Kidney epithelial cell (primary cell): ENCODE results near the gene SLC22A2. TPM values are rescaled to one million over a fixed set of nuclear protein-coding genes. Genes with fewer than 3 reads are reported as not detected.

Experiments
- DNase-seq: peaks from one replicate; pipeline ENCODE4 v3.0.0-alpha.2; 2010; ENCODE audit warnings: low read depth
- H3K27me3 ChIP-seq: 2 replicates; pipeline ENCODE4 v1.6.0; 2011; ENCODE audit warnings: low read length; ENCODE audit not compliant: control insufficient read depth, insufficient read depth
- H3K36me3 ChIP-seq: 2 replicates; pipeline ENCODE4 v1.5.1; 2011; ENCODE audit warnings: low read length; ENCODE audit not compliant: control insufficient read depth, insufficient read depth
- H3K4me3 ChIP-seq: 2 replicates; pipeline ENCODE4 v1.5.1; 2011; ENCODE audit warnings: low read depth, mild to moderate bottlenecking, control low read depth, low read length
- CTCF ChIP-seq: IDR thresholded peaks from 2 replicates; pipeline ENCODE4 v1.5.1; 2011; ENCODE audit warnings: mild to moderate bottlenecking, moderate library complexity, low read length, control low read depth, inconsistent platforms; ENCODE audit not compliant: insufficient read depth, poor library complexity, severe bottlenecking
- total RNA-seq: library from RNA; depleted of rRNA; stranded (reverse); fragments of >200 nt; gene quantifications from 2 replicates; pipeline ENCODE4 v1.2.3, GENCODE V29; 2015

Gene SLC22A2
- total RNA-seq, 1 donor from 2014 or later = 0.04 TPM

DNA sequence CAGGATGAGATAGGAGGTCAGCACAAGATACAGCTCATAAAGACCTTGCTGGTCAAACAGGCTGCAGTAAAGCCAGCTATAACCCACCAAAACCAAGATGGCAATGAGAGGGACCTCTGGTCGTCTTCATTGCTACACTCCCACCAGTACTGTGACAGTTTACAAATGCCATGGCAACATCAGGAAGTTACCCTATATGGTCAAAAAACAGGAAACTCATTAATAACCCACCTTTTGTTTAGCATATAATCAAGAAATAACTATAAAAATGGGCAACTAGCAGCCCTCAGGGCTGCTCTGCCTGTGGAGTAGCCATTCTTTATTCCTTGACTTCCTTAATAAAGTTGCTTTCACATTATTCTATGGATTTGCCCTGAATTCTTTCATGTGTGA is 30.9 kb downstream of the SLC22A2 start:
- H3K4me3 ChIP-seq = no peak overlapping the region
- no peak for DNase-seq
- no peak for TF ChIP-seq CTCF
- no peaks in the 10 kb centered on the region for H3K36me3 ChIP-seq
- H3K27me3 ChIP-seq = no peaks in the 10 kb centered on the region

GRCh38 chr6:160227038-160227768 is 31.4 kb downstream of the SLC22A2 start:
- no peak overlapping the region for H3K4me3 ChIP-seq
- no peaks in the 10 kb centered on the region for H3K36me3 ChIP-seq
- H3K27me3 ChIP-seq = no peaks in the 10 kb centered on the region
- no peak for TF ChIP-seq CTCF
- DNase-seq = no peak

GRCh38 chr6:160226118-160226591 is 32.5 kb downstream of the SLC22A2 start:
- Histone ChIP-seq H3K4me3 (no peak overlapping the region), H3K27me3 (no peaks in the 10 kb centered on the region), H3K36me3 (no peaks in the 10 kb centered on the region)
- DNase-seq = no peak
- no peak for TF ChIP-seq CTCF

DNA sequence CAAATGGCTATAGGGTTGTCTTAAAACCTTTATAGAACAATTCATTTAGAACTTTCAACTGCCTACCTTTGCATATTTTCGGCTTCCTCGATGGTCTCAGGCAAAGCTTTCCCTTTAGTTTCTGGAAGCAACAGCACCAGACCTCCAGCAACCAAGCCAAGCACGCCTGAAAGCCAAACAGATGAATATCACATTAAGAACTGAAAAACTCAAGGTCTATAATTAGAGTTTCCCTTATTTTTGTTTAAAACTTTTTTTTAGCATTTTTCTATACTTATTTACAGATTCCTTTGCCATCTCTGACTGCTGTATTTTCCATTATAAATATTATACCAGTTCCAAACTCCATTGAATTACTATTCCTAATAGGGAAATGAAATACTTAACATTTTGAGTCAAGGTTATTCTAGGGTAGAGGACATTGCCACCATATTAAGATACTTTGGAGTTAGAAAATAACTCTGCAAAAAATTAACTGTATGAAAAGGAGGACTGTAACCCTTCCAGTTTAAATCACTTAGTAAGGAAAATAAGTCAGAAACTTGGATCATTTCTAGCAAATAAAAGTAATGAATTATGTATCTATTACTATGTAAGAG is 33.9 kb downstream of the SLC22A2 start:
- no peak for DNase-seq
- Histone ChIP-seq H3K36me3 (no peaks in the 10 kb centered on the region), H3K27me3 (no peaks in the 10 kb centered on the region), H3K4me3 (no peak overlapping the region)
- no peak for TF ChIP-seq CTCF

GRCh38 chr6:160222491-160222890 is 36.1 kb downstream of the SLC22A2 start:
- H3K4me3 ChIP-seq = no peak overlapping the region
- H3K36me3 ChIP-seq = no peaks in the 10 kb centered on the region
- no peak for TF ChIP-seq CTCF
- H3K27me3 ChIP-seq = peaks cover 7% of the 10 kb centered on the region
- DNase-seq = no peak
